Testis (tissue), 3 donors: ENCODE data around the gene RHO. TPM values are rescaled to one million over a fixed set of nuclear protein-coding genes. Genes with fewer than 3 reads are reported as not detected.
A peak's percentile ranks its signal among the peaks of the same experiment; 100 is the strongest.

Experiments used
- DNase-seq: peaks from one replicate; pipeline ENCODE4 v3.0.0-alpha.2; 2019
- H3K27ac ChIP-seq, 2 donors: fragments of 200-600 bp; sonication (generic); one replicate each; pipeline ENCODE4 v1.5.1; 2019
- H3K27me3 ChIP-seq: fragments of 200-600 bp; sonication (generic); one replicate; pipeline ENCODE4 v1.5.1; 2019
- H3K36me3 ChIP-seq: fragments of 200-600 bp; sonication (generic); one replicate; pipeline ENCODE4 v1.5.1; 2017; ENCODE audit warnings: low read depth; ENCODE audit errors: missing control alignments
- H3K4me1 ChIP-seq: fragments of 200-600 bp; sonication (generic); one replicate; pipeline ENCODE4 v1.5.1; 2019
- H3K4me3 ChIP-seq, 2 donors: fragments of 200-600 bp; sonication (generic); one replicate each; pipeline ENCODE4 v1.5.1; 2017 to 2019
- H3K9me3 ChIP-seq: fragments of 200-600 bp; sonication (generic); one replicate; pipeline ENCODE4 v1.5.1; 2017
- CTCF ChIP-seq, 3 experiments: fragments of 450-650 bp in 2 of 3; fragments of 200-600 bp in 1 of 3; sonication (generic) in 1 of 3; IDR thresholded peaks; one replicate each; pipeline ENCODE4 v1.5.1; 2016 to 2019; ENCODE audit warnings: antibody characterized with exemption in 3 of 3, mild to moderate bottlenecking in 2 of 3, moderate library complexity in 1 of 3
- POLR2A ChIP-seq: fragments of 450-650 bp; IDR thresholded peaks from one replicate; pipeline ENCODE4 v1.6.1; 2017; ENCODE audit warnings: antibody characterized with exemption, mild to moderate bottlenecking, moderate library complexity
- WGBS, 2 donors: methylation state at CpG; one replicate each; pipeline ENCODE4 v1.1.5; 2018; 5-methylcytosine and 5-hydroxymethylcytosine counted together
- intact Hi-C: fragments of 100-400 bp; cut with DNase I; formaldehyde crosslinking; loops from one replicate; pipeline ENCODE4 v1.15.1; 2023; ENCODE audit warnings: low total_unique reads
- polyA plus RNA-seq: library from polyadenylated mRNA; stranded (reverse); fragments of 350-450 nt; fragmentation: Illumina TruSeq; extraction: RNeasy Lipid Tissue Mini Kit (QIAGEN cat#74804); gene quantifications from one replicate; pipeline ENCODE4 v1.2.3, GENCODE V29; 2014; ENCODE audit warnings: low read depth, low replicate concordance; ENCODE audit not compliant: insufficient read depth
- total RNA-seq, 2 donors: library from RNA; depleted of rRNA; stranded (reverse); fragments of >200 nt; gene quantifications; one replicate each; pipeline ENCODE4 v1.2.3, GENCODE V29; 2016

The RHO gene
- total and polyA plus RNA-seq, 3 donors from 2014 or later, result 0.25 TPM; not detected in 2

GRCh38 chr3:129554356-129555152, 26.1 kb downstream of the RHO start:
- Histone ChIP-seq H3K9me3 (no peaks in the 10 kb centered on the region), H3K4me3 (no peak overlapping the region), H3K27ac (peak overlapping the region; percentile 52 to 70), H3K27me3 (no peaks in the 10 kb centered on the region), H3K36me3 (no peaks in the 10 kb centered on the region), H3K4me1 (peaks cover 46% of the 10 kb centered on the region)
- DNase-seq, result peak; percentile 43
- WGBS, 2 donors, result 29 to 40% methylated on average over 10 to 13 of the region's 13 CpGs
- no peak for TF ChIP-seq CTCF (IDR thresholded peaks at IDR 0.05)
- intact Hi-C loops, result loop anchor here (10.0 kb wide), 1 partner anchor 50 kb away; the partner anchor contains the start of gene PLXND1

- Histone ChIP-seq H3K36me3 (no peaks in the 10 kb centered on the region), H3K4me3 (no peak overlapping the region), H3K27ac (peak overlapping the region; percentile 52 to 70), H3K9me3 (no peaks in the 10 kb centered on the region), H3K27me3 (no peaks in the 10 kb centered on the region), H3K4me1 (peaks cover 52% of the 10 kb centered on the region)
- intact Hi-C loops, result loop anchor here (10.0 kb wide), 1 partner anchor 50 kb away; the partner anchor contains the start of gene PLXND1
- WGBS, 2 donors, result 56 to 65% methylated on average over 15 of the region's 15 CpGs
- TF ChIP-seq CTCF (IDR thresholded peaks at IDR 0.05) (no peak), POLR2A (no peak)
- DNase-seq, result no peak
Observed at GRCh38 chr3:129555153-129555550, 26.7 kb downstream of the RHO start.

- WGBS, 2 donors, result 60 to 70% methylated on average over 9 to 18 of the region's 18 CpGs
- no peak for DNase-seq
- Histone ChIP-seq H3K9me3 (no peaks in the 10 kb centered on the region), H3K4me1 (peaks cover 58% of the 10 kb centered on the region), H3K36me3 (no peaks in the 10 kb centered on the region), H3K27me3 (no peaks in the 10 kb centered on the region), H3K4me3 (no peak overlapping the region), H3K27ac (peak overlapping the region in 1 of 2 donors; percentile 70)
- no peak for TF ChIP-seq CTCF (IDR thresholded peaks at IDR 0.05)
- no peak for TF ChIP-seq POLR2A
- intact Hi-C loops, result loop anchor here (10.0 kb wide), 1 partner anchor 49 kb away; the partner anchor contains the start of gene PLXND1
Observed at GRCh38 chr3:129555616-129556357, 27.3 kb downstream of the RHO start.

GRCh38 chr3:129556358-129556695, 27.9 kb downstream of the RHO start:
- Histone ChIP-seq H3K36me3 (no peaks in the 10 kb centered on the region), H3K27me3 (no peaks in the 10 kb centered on the region), H3K9me3 (no peaks in the 10 kb centered on the region), H3K27ac (peak overlapping the region in 1 of 2 donors; percentile 30), H3K4me3 (no peak overlapping the region), H3K4me1 (peaks cover 63% of the 10 kb centered on the region)
- DNase-seq, result no peak
- intact Hi-C loops, result loop anchor here (10.0 kb wide), 1 partner anchor 48 kb away; the partner anchor contains the start of gene PLXND1
- 88 to 93% methylated on average over 5 to 15 of the region's 15 CpGs for WGBS, 2 donors
- no peak for TF ChIP-seq POLR2A
- no peak for TF ChIP-seq CTCF (IDR thresholded peaks at IDR 0.05)
